Keratinocyte (primary cell): Measurements from ENCODE around the gene SMYD5. TPM values are rescaled to one million over a fixed set of nuclear protein-coding genes. Genes with fewer than 3 reads are reported as not detected.

Experiments used
- DNase-seq: peaks from one replicate; pipeline ENCODE4 v3.0.0-alpha.2; 2011; ENCODE audit warnings: low read depth, missing footprints, low spot score
- FAIRE-seq: peaks from 2 replicates; lab custom pipeline; 2011; peaks lifted over from hg19 to GRCh38; lab: Jason Lieb, UNC
- H2AFZ ChIP-seq: 2 replicates; pipeline ENCODE4 v1.6.0; 2012; ENCODE audit warnings: low read length, control low read depth, inconsistent platforms; ENCODE audit not compliant: control insufficient read depth
- H3K27ac ChIP-seq: 2 replicates; pipeline ENCODE4 v1.5.1; 2011; ENCODE audit warnings: low read length; ENCODE audit not compliant: control insufficient read depth, insufficient read depth
- H3K27me3 ChIP-seq: 3 replicates; pipeline ENCODE4 v1.6.0; 2011; ENCODE audit warnings: low read length; ENCODE audit not compliant: control insufficient read depth, insufficient read depth; ENCODE audit errors: extremely low read depth
- H3K36me3 ChIP-seq, 2 experiments: 2 replicates in 1 of 2; 3 replicates in 1 of 2; pipeline ENCODE4 v1.5.1; 2011; ENCODE audit warnings: low read length in 2 of 2, mild to moderate bottlenecking in 1 of 2; ENCODE audit not compliant: control insufficient read depth in 2 of 2, insufficient read depth in 2 of 2; ENCODE audit errors: extremely low read depth in 1 of 2
- H3K4me1 ChIP-seq: 3 replicates; pipeline ENCODE4 v1.5.1; 2011; ENCODE audit warnings: low read length; ENCODE audit not compliant: control insufficient read depth, insufficient read depth; ENCODE audit errors: extremely low read depth
- H3K4me2 ChIP-seq: 3 replicates; pipeline ENCODE4 v1.6.0; 2011; ENCODE audit warnings: low read depth, low read length; ENCODE audit not compliant: control insufficient read depth, insufficient read depth; ENCODE audit errors: extremely low read depth
- H3K4me3 ChIP-seq, 3 experiments: fragments of 200-600 bp in 1 of 3; sonication (generic) in 1 of 3; 2 replicates in 2 of 3; 3 replicates in 1 of 3; pipeline ENCODE4 v1.5.1; 2011 to 2016; ENCODE audit warnings: low read length in 3 of 3, mild to moderate bottlenecking in 3 of 3, control low read depth in 2 of 3, inconsistent platforms in 1 of 3, low read depth in 1 of 3, mixed read lengths in 1 of 3, mixed run types in 1 of 3, moderate library complexity in 1 of 3; ENCODE audit not compliant: control insufficient read depth in 2 of 3, insufficient read depth in 2 of 3; ENCODE audit errors: extremely low read depth in 1 of 3
- H3K79me2 ChIP-seq: 2 replicates; pipeline ENCODE4 v1.6.0; 2012; ENCODE audit warnings: low read length; ENCODE audit not compliant: control insufficient read depth, insufficient read depth
- H3K9ac ChIP-seq: 3 replicates; pipeline ENCODE4 v1.6.0; 2011; ENCODE audit warnings: low read length; ENCODE audit not compliant: control insufficient read depth, insufficient read depth; ENCODE audit errors: extremely low read depth
- H3K9me1 ChIP-seq: 3 replicates; pipeline ENCODE4 v1.6.0; 2011; ENCODE audit warnings: low read length; ENCODE audit not compliant: control insufficient read depth, insufficient read depth; ENCODE audit errors: extremely low read depth
- H3K9me3 ChIP-seq: 2 replicates; pipeline ENCODE4 v1.5.1; 2012; ENCODE audit warnings: low read depth, low read length; ENCODE audit not compliant: control insufficient read depth
- H4K20me1 ChIP-seq: 3 replicates; pipeline ENCODE4 v1.6.0; 2011; ENCODE audit warnings: low read length; ENCODE audit not compliant: control insufficient read depth, insufficient read depth; ENCODE audit errors: extremely low read depth
- CTCF ChIP-seq, 3 experiments: IDR thresholded peaks in 1 of 3; conservative IDR thresholded peaks in 1 of 3; optimal IDR thresholded peaks in 1 of 3; 2 replicates in 2 of 3; 3 replicates in 1 of 3; pipeline versions ENCODE3 to v1.5.1; 2011; ENCODE audit warnings: low read length in 3 of 3, mild to moderate bottlenecking in 3 of 3, moderate library complexity in 2 of 3, control low read depth in 1 of 3, inconsistent platforms in 1 of 3; ENCODE audit not compliant: insufficient read depth in 2 of 3; ENCODE audit errors: extremely low read depth in 1 of 3
- EZH2 ChIP-seq: IDR thresholded peaks from one replicate; pipeline ENCODE4 v1.6.1; 2012; ENCODE audit warnings: inconsistent platforms, mild to moderate bottlenecking, low read length, moderate library complexity
- dilution Hi-C: fragments of 300-500 bp; cut with MboI; formaldehyde crosslinking; loops from one replicate; pipeline ENCODE4 v1.7.0; 2020; ENCODE audit warnings: low sequenced_read_pairs; ENCODE audit not compliant: extremely low pct_ligation_motif_present
- polyA plus RNA-seq, 5 experiments: library from polyadenylated mRNA; depleted of rRNA in 3 of 5; stranded (reverse) in 3 of 5; stranded (forward) in 1 of 5; unstranded in 1 of 5; fragments of >200 nt; gene quantifications; 1 replicate in 1 of 5; 2 replicates in 3 of 5; 3 replicates in 1 of 5; pipeline versions ENCODE4 v1.2.1 to v1.2.3, GENCODE V29; 2011 to 2012; ENCODE audit warnings: missing spikeins in 2 of 5, low read depth in 1 of 5, low replicate concordance in 1 of 5

SMYD5 gene
- polyA plus RNA-seq, 1 donor (not counting 4 experiments of a cell fraction or from before 2014, with no cell fraction given) = 18.6 TPM

DNA sequence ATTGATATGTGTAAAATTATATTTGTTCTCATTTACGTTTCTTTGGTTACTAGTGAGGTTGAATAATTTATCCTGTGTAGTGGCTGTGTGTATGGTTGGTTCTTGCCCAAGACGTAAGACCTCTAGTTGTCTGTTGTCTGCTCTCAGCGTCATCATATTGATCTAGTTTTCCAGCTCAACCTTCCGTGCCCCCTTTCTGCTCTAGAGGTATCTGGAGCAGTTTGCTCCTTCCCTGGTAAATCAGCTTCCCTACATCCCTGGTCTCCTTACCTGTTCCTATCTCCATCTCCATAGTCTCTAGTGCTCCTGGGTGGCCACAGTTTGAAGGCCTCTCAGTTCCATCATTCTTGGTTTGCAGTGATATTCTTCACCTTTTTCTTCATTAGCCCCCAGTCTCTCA is 1.2 kb downstream of the SMYD5 start:
- TF ChIP-seq EZH2 (no peak), CTCF (optimal IDR thresholded peaks at IDR 0.05 in 1 of 3, IDR thresholded peaks at IDR 0.05 in 1 of 3, conservative IDR thresholded peaks at IDR 0.05 in 1 of 3; ENCODE audit: extremely low read depth in 1 of 3, insufficient read depth in 2 of 3, low read length in 3 of 3) (no peak)
- H3K79me2 ChIP-seq = peaks cover 39% of the 10 kb centered on the region
- H2AFZ ChIP-seq = no peak overlapping the region
- dilution Hi-C loops = no loop called here
- H3K9ac ChIP-seq = no peak overlapping the region
- DNase-seq = no peak
- peaks cover 18% of the 10 kb centered on the region for H3K4me1 ChIP-seq
- peak overlapping the region in 2 of 3 experiments; percentile 86 to 88 for H3K4me3 ChIP-seq
- H3K9me1 ChIP-seq = peaks cover 2% of the 10 kb centered on the region
- H3K4me2 ChIP-seq = peak overlapping the region; percentile 93
- no peak overlapping the region for H3K27ac ChIP-seq
- no peak for FAIRE-seq
- no peaks in the 10 kb centered on the region for H4K20me1 ChIP-seq
- peaks cover 3 to 10% of the 10 kb centered on the region in 2 experiments for H3K36me3 ChIP-seq
- H3K27me3 ChIP-seq = no peaks in the 10 kb centered on the region
- H3K9me3 ChIP-seq = no peaks in the 10 kb centered on the region

GRCh38 chr2:73217160-73217559 is 3.1 kb downstream of the SMYD5 start:
- Histone ChIP-seq H3K9me3 (no peaks in the 10 kb centered on the region), H3K27ac (no peak overlapping the region), H3K4me2 (no peak overlapping the region), H2AFZ (no peak overlapping the region), H3K4me1 (peaks cover 18% of the 10 kb centered on the region), H3K9ac (no peak overlapping the region), H3K27me3 (no peaks in the 10 kb centered on the region), H3K4me3 (no peak overlapping the region), H4K20me1 (no peaks in the 10 kb centered on the region), H3K9me1 (peaks cover 2% of the 10 kb centered on the region), H3K36me3 (peaks cover 11 to 20% of the 10 kb centered on the region in 2 experiments), H3K79me2 (peaks cover 39% of the 10 kb centered on the region)
- dilution Hi-C loops = no loop called here
- FAIRE-seq (no peak), DNase-seq (no peak)
- TF ChIP-seq CTCF (optimal IDR thresholded peaks at IDR 0.05 in 1 of 3, IDR thresholded peaks at IDR 0.05 in 1 of 3, conservative IDR thresholded peaks at IDR 0.05 in 1 of 3; ENCODE audit: extremely low read depth in 1 of 3, insufficient read depth in 2 of 3, low read length in 3 of 3) = no peak
- TF ChIP-seq EZH2 = no peak
